Mesenchymal stem cell (in vitro differentiated cells and primary cell): ENCODE measurements around the gene UNC5C.

ENCODE experiments used
- DNase-seq: peaks from one replicate; pipeline ENCODE4 v3.0.0-alpha.2; 2013
- H2AFZ ChIP-seq: one replicate; pipeline ENCODE4 v1.6.1; 2013; ENCODE audit warnings: low read depth, mild to moderate bottlenecking, control low read depth, inconsistent platforms, low read length, moderate library complexity
- H2AK5ac ChIP-seq: 2 replicates; pipeline ENCODE4 v1.6.1; 2013; ENCODE audit warnings: low read length, moderate library complexity, mild to moderate bottlenecking, inconsistent platforms; ENCODE audit not compliant: severe bottlenecking
- H2BK120ac ChIP-seq: one replicate; pipeline ENCODE4 v1.6.1; 2013; ENCODE audit warnings: low read depth, mild to moderate bottlenecking, inconsistent platforms, low read length, moderate library complexity
- H2BK12ac ChIP-seq, 2 experiments: one replicate each; pipeline ENCODE4 v1.6.1; 2013; ENCODE audit warnings: inconsistent platforms in 2 of 2, low read length in 2 of 2, mild to moderate bottlenecking in 2 of 2, moderate library complexity in 2 of 2, control low read depth in 1 of 2
- H2BK15ac ChIP-seq: one replicate; pipeline ENCODE4 v1.6.1; 2013; ENCODE audit warnings: mild to moderate bottlenecking, low read depth, inconsistent platforms; ENCODE audit not compliant: poor library complexity, severe bottlenecking
- H2BK5ac ChIP-seq: 2 replicates; pipeline ENCODE4 v1.6.1; 2013; ENCODE audit warnings: low read depth, mild to moderate bottlenecking, low read length, control low read depth, inconsistent platforms; ENCODE audit not compliant: poor library complexity, severe bottlenecking
- H3K14ac ChIP-seq, 2 experiments: one replicate each; pipeline ENCODE4 v1.6.1; 2013; ENCODE audit warnings: inconsistent platforms in 2 of 2, low read length in 2 of 2, control low read depth in 1 of 2, mild to moderate bottlenecking in 1 of 2, moderate library complexity in 1 of 2
- H3K18ac ChIP-seq, 2 experiments: one replicate each; pipeline ENCODE4 v1.6.1; 2013; ENCODE audit warnings: inconsistent platforms in 2 of 2, low read length in 2 of 2, control low read depth in 1 of 2, low read depth in 1 of 2, mild to moderate bottlenecking in 1 of 2
- H3K23ac ChIP-seq, 2 experiments: one replicate each; pipeline ENCODE4 v1.6.1; 2013; ENCODE audit warnings: inconsistent platforms in 2 of 2, low read length in 2 of 2, mild to moderate bottlenecking in 2 of 2, moderate library complexity in 2 of 2, control low read depth in 1 of 2
- H3K27ac ChIP-seq: 2 replicates; pipeline ENCODE4 v1.5.1; 2013; ENCODE audit warnings: mild to moderate bottlenecking, moderate library complexity, low read length, control low read depth, inconsistent platforms; ENCODE audit not compliant: poor library complexity, severe bottlenecking
- H3K27me3 ChIP-seq, 2 experiments: 2 replicates each; pipeline versions ENCODE4 v1.6.1 to v1.7.0; 2013; ENCODE audit warnings: low read length in 2 of 2, mild to moderate bottlenecking in 2 of 2, moderate library complexity in 2 of 2, control low read depth in 1 of 2, inconsistent platforms in 1 of 2; ENCODE audit not compliant: control insufficient read depth in 1 of 2, insufficient read depth in 1 of 2
- H3K36me3 ChIP-seq, 2 experiments: 2 replicates each; pipeline versions ENCODE4 v1.6.1 to v1.7.0; 2013; ENCODE audit warnings: low read length in 2 of 2, control low read depth in 1 of 2, inconsistent platforms in 1 of 2, low read depth in 1 of 2, mild to moderate bottlenecking in 1 of 2; ENCODE audit not compliant: insufficient read depth in 2 of 2, control insufficient read depth in 1 of 2
- H3K4ac ChIP-seq, 2 experiments: one replicate each; pipeline ENCODE4 v1.6.1; 2013; ENCODE audit warnings: inconsistent platforms in 2 of 2, low read length in 2 of 2, mild to moderate bottlenecking in 2 of 2, moderate library complexity in 2 of 2, control low read depth in 1 of 2, low read depth in 1 of 2
- H3K4me1 ChIP-seq: 2 replicates; pipeline ENCODE4 v1.6.1; 2013; ENCODE audit warnings: low read depth, low read length, control low read depth; ENCODE audit not compliant: control insufficient read depth, insufficient read depth
- H3K4me2 ChIP-seq: 2 replicates; pipeline ENCODE4 v1.6.1; 2013; ENCODE audit warnings: low read length, mild to moderate bottlenecking, inconsistent platforms; ENCODE audit not compliant: poor library complexity, severe bottlenecking
- H3K4me3 ChIP-seq, 2 experiments: 2 replicates each; pipeline versions ENCODE4 v1.5.1 to v1.7.0; 2013; ENCODE audit warnings: low read length in 2 of 2, mild to moderate bottlenecking in 2 of 2, control low read depth in 1 of 2, low read depth in 1 of 2; ENCODE audit not compliant: insufficient read depth in 1 of 2
- H3K79me1 ChIP-seq: replicated peaks from 2 replicates; pipeline ENCODE4 v1.6.1; 2013; ENCODE audit warnings: mild to moderate bottlenecking, control low read depth, low read length, inconsistent platforms; ENCODE audit not compliant: poor library complexity, severe bottlenecking
- H3K9ac ChIP-seq: 2 replicates; pipeline ENCODE4 v1.7.0; 2013; ENCODE audit warnings: mild to moderate bottlenecking, low read length, moderate library complexity
- H3K9me3 ChIP-seq: 2 replicates; pipeline ENCODE4 v1.7.0; 2013; ENCODE audit warnings: mild to moderate bottlenecking, low read length; ENCODE audit not compliant: control insufficient read depth
- H4K8ac ChIP-seq: one replicate; pipeline ENCODE4 v1.6.1; 2013; ENCODE audit warnings: inconsistent platforms, mild to moderate bottlenecking, low read length, moderate library complexity
- H4K91ac ChIP-seq: one replicate; pipeline ENCODE4 v1.6.1; 2013; ENCODE audit warnings: mild to moderate bottlenecking, low read length, inconsistent platforms
- WGBS: methylation state at CpG from one replicate; pipeline ENCODE4 v1.1.7; 2013; ENCODE audit warnings: mixed read lengths; 5-methylcytosine and 5-hydroxymethylcytosine counted together

The UNC5C gene

GRCh38 chr4:95343235-95343634 lies 205.5 kb downstream of the UNC5C start:
- Histone ChIP-seq H2AFZ (no peak overlapping the region), H3K79me1 (no peaks in the 10 kb centered on the region), H2BK5ac (no peak overlapping the region), H3K4me1 (no peaks in the 10 kb centered on the region), H2BK15ac (no peak overlapping the region), H3K36me3 (no peaks in the 10 kb centered on the region), H3K27me3 (no peaks in the 10 kb centered on the region), H2AK5ac (no peak overlapping the region), H3K9me3 (peaks cover 25% of the 10 kb centered on the region), H3K4ac (no peak overlapping the region), H3K9ac (no peak overlapping the region), H3K4me3 (no peak overlapping the region), H3K27ac (no peak overlapping the region), H2BK12ac (no peak overlapping the region), H4K8ac (no peak overlapping the region), H3K23ac (no peak overlapping the region), H2BK120ac (no peak overlapping the region), H3K18ac (no peak overlapping the region), H3K14ac (no peak overlapping the region), H4K91ac (no peak overlapping the region), H3K4me2 (no peak overlapping the region)
- DNase-seq, result no peak
- no CpG with 5 or more reads among the region's 1 CpG for WGBS

- no peak overlapping the region for H3K9ac ChIP-seq
- H3K27me3 ChIP-seq, result no peaks in the 10 kb centered on the region
- no peaks in the 10 kb centered on the region for H3K4me1 ChIP-seq
- no peaks in the 10 kb centered on the region for H3K36me3 ChIP-seq
- no peak overlapping the region for H2BK15ac ChIP-seq
- no peak overlapping the region for H3K4me2 ChIP-seq
- no peak overlapping the region for H3K18ac ChIP-seq
- no peak overlapping the region for H2BK120ac ChIP-seq
- DNase-seq, result no peak
- no peak overlapping the region for H4K91ac ChIP-seq
- H3K4ac ChIP-seq, result no peak overlapping the region
- H3K27ac ChIP-seq, result no peak overlapping the region
- H3K9me3 ChIP-seq, result peaks cover 4% of the 10 kb centered on the region
- no peak overlapping the region for H2BK12ac ChIP-seq
- H3K4me3 ChIP-seq, result no peak overlapping the region
- no peak overlapping the region for H2BK5ac ChIP-seq
- no peak overlapping the region for H2AFZ ChIP-seq
- H3K79me1 ChIP-seq, result no peaks in the 10 kb centered on the region
- H3K14ac ChIP-seq, result no peak overlapping the region
- H2AK5ac ChIP-seq, result no peak overlapping the region
- no peak overlapping the region for H3K23ac ChIP-seq
- no peak overlapping the region for H4K8ac ChIP-seq
Measured at GRCh38 chr4:95340191-95340590, 208.6 kb downstream of the UNC5C start.

GRCh38 chr4:95325665-95326064 lies 223.1 kb downstream of the UNC5C start:
- H3K23ac ChIP-seq, result no peak overlapping the region
- no peak overlapping the region for H3K4ac ChIP-seq
- H3K4me1 ChIP-seq, result no peaks in the 10 kb centered on the region
- no peak overlapping the region for H3K27ac ChIP-seq
- H3K27me3 ChIP-seq, result no peaks in the 10 kb centered on the region
- no peaks in the 10 kb centered on the region for H3K79me1 ChIP-seq
- no peak overlapping the region for H2BK12ac ChIP-seq
- no peak overlapping the region for H4K8ac ChIP-seq
- no peak overlapping the region for H2AK5ac ChIP-seq
- WGBS, result 100% methylated on average over 1 of the region's 1 CpG
- no peak overlapping the region for H3K4me3 ChIP-seq
- no peak overlapping the region for H3K4me2 ChIP-seq
- no peak overlapping the region for H3K14ac ChIP-seq
- H3K36me3 ChIP-seq, result no peaks in the 10 kb centered on the region
- H3K9ac ChIP-seq, result no peak overlapping the region
- H2BK120ac ChIP-seq, result no peak overlapping the region
- DNase-seq, result no peak
- no peak overlapping the region for H4K91ac ChIP-seq
- no peak overlapping the region for H2AFZ ChIP-seq
- no peak overlapping the region for H2BK5ac ChIP-seq
- H2BK15ac ChIP-seq, result no peak overlapping the region
- no peaks in the 10 kb centered on the region for H3K9me3 ChIP-seq
- no peak overlapping the region for H3K18ac ChIP-seq

GRCh38 chr4:95319169-95319568 lies 229.6 kb downstream of the UNC5C start:
- no peaks in the 10 kb centered on the region for H3K4me1 ChIP-seq
- no peaks in the 10 kb centered on the region for H3K36me3 ChIP-seq
- H3K27ac ChIP-seq, result no peak overlapping the region
- H3K23ac ChIP-seq, result no peak overlapping the region
- H2AFZ ChIP-seq, result no peak overlapping the region
- no peak overlapping the region for H4K91ac ChIP-seq
- H4K8ac ChIP-seq, result no peak overlapping the region
- WGBS, result 100% methylated on average over 2 of the region's 3 CpGs
- no peak overlapping the region for H3K18ac ChIP-seq
- H2AK5ac ChIP-seq, result no peak overlapping the region
- H3K27me3 ChIP-seq, result peaks cover 0 to 3% of the 10 kb centered on the region in 2 experiments
- no peak overlapping the region for H3K9ac ChIP-seq
- H3K4me2 ChIP-seq, result no peak overlapping the region
- H2BK15ac ChIP-seq, result no peak overlapping the region
- H3K4me3 ChIP-seq, result no peak overlapping the region
- no peak overlapping the region for H2BK120ac ChIP-seq
- no peak overlapping the region for H3K4ac ChIP-seq
- H2BK12ac ChIP-seq, result no peak overlapping the region
- no peaks in the 10 kb centered on the region for H3K79me1 ChIP-seq
- no peak for DNase-seq
- no peak overlapping the region for H2BK5ac ChIP-seq
- H3K9me3 ChIP-seq, result no peaks in the 10 kb centered on the region
- no peak overlapping the region for H3K14ac ChIP-seq
